Ishikawa (cell line): Measurements from ENCODE around the gene TMEFF2.

Experiments used
- CREB1 ChIP-seq: IDR thresholded peaks from 2 replicates; pipeline ENCODE4 v1.6.1; 2012; ENCODE audit warnings: low read depth
- EP300 ChIP-seq: IDR thresholded peaks from 2 replicates; pipeline ENCODE4 v1.6.1; 2012; ENCODE audit warnings: borderline replicate concordance
- FOXM1 ChIP-seq: IDR thresholded peaks from 2 replicates; pipeline ENCODE4 v1.6.1; 2012; ENCODE audit warnings: low read depth, borderline replicate concordance
- NFIC ChIP-seq: IDR thresholded peaks from 2 replicates; pipeline ENCODE4 v1.6.1; 2012
- TAF1 ChIP-seq: IDR thresholded peaks from 2 replicates; pipeline ENCODE4 v1.6.1; 2012; ENCODE audit warnings: low read depth, mild to moderate bottlenecking
- TCF12 ChIP-seq: IDR thresholded peaks from 2 replicates; pipeline ENCODE4 v1.6.1; 2012; ENCODE audit warnings: low read depth
- TEAD4 ChIP-seq: IDR thresholded peaks from 2 replicates; pipeline ENCODE4 v1.6.1; 2012
- YY1 ChIP-seq: IDR thresholded peaks from 2 replicates; pipeline ENCODE4 v1.6.1; 2012; ENCODE audit warnings: low read depth
- ZBTB7A ChIP-seq: IDR thresholded peaks from 2 replicates; pipeline ENCODE4 v1.6.1; 2012; ENCODE audit warnings: low read depth
- TF ChIP-seq, protein P1 (sequence below): IDR thresholded peaks from 2 replicates; pipeline ENCODE4 v1.6.1; 2012
- TF ChIP-seq, protein P2 (sequence below): IDR thresholded peaks from 2 replicates; pipeline ENCODE4 v1.6.1; 2012; ENCODE audit warnings: low read depth, mild to moderate bottlenecking
- TF ChIP-seq, protein P3 (sequence below): IDR thresholded peaks from 2 replicates; pipeline ENCODE4 v1.6.1; 2012

DNA sequence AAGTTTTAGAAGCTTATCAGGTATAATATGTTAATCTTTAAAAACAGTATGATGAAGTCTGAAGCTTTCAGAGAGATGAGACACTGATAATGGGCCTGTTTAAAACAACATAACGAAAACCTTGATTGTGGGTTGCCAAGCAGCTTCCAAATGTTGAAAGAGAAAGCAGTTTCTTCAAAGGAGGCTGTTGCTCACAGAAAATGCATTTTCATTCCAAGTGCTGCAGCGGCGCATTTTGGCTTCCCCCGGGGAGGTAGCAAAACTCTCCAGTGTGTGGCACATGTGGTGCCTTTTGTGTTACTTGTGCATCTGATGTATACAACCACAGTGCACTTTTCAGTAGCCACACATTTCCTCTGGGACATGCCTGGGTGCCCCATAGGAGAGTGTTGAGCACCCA is 66.1 kb downstream of the TMEFF2 start:
- TF ChIP-seq EP300 (no peak), TAF1 (no peak), NFIC (no peak), CREB1 (no peak), FOXM1 (no peak), YY1 (no peak), TEAD4 (no peak), ZBTB7A (no peak), TCF12 (no peak)
- TF ChIP-seq, protein P1, sequence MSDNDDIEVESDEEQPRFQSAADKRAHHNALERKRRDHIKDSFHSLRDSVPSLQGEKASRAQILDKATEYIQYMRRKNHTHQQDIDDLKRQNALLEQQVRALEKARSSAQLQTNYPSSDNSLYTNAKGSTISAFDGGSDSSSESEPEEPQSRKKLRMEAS, result no peak
- TF ChIP-seq, protein P2, sequence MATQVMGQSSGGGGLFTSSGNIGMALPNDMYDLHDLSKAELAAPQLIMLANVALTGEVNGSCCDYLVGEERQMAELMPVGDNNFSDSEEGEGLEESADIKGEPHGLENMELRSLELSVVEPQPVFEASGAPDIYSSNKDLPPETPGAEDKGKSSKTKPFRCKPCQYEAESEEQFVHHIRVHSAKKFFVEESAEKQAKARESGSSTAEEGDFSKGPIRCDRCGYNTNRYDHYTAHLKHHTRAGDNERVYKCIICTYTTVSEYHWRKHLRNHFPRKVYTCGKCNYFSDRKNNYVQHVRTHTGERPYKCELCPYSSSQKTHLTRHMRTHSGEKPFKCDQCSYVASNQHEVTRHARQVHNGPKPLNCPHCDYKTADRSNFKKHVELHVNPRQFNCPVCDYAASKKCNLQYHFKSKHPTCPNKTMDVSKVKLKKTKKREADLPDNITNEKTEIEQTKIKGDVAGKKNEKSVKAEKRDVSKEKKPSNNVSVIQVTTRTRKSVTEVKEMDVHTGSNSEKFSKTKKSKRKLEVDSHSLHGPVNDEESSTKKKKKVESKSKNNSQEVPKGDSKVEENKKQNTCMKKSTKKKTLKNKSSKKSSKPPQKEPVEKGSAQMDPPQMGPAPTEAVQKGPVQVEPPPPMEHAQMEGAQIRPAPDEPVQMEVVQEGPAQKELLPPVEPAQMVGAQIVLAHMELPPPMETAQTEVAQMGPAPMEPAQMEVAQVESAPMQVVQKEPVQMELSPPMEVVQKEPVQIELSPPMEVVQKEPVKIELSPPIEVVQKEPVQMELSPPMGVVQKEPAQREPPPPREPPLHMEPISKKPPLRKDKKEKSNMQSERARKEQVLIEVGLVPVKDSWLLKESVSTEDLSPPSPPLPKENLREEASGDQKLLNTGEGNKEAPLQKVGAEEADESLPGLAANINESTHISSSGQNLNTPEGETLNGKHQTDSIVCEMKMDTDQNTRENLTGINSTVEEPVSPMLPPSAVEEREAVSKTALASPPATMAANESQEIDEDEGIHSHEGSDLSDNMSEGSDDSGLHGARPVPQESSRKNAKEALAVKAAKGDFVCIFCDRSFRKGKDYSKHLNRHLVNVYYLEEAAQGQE, result no peak
- TF ChIP-seq, protein P3, sequence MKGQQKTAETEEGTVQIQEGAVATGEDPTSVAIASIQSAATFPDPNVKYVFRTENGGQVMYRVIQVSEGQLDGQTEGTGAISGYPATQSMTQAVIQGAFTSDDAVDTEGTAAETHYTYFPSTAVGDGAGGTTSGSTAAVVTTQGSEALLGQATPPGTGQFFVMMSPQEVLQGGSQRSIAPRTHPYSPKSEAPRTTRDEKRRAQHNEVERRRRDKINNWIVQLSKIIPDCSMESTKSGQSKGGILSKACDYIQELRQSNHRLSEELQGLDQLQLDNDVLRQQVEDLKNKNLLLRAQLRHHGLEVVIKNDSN, result no peak
